ENCODE results near the gene NUDT4. TPM values are rescaled to one million over a fixed set of nuclear protein-coding genes. Genes with fewer than 3 reads are reported as not detected.

The NUDT4 gene
- total RNA-seq, 1 experiment from 2014 or later, result 30.2 TPM

- peak; percentile 87 for ATAC-seq
- Histone ChIP-seq H3K79me2 (ENCODE audit: low read length) (peaks cover 91% of the 10 kb centered on the region), H3F3A (ENCODE audit: low read length, unreplicated experiment) (no peaks in the 10 kb centered on the region), H3K36me3 (ENCODE audit: low read depth, low read length) (peaks cover 3% of the 10 kb centered on the region; the same call in 1 of the 2 replicates), H3K4me1 (ENCODE audit: insufficient read depth, low read length) (peaks cover 12% of the 10 kb centered on the region; the same call in 1 of the 2 replicates), H3K4me2 (ENCODE audit: low read length) (no peak overlapping the region), H3K27ac (ENCODE audit: low read length) (no peak overlapping the region), H3K9me3 (ENCODE audit: low read length) (no peaks in the 10 kb centered on the region), H3K4me3 (ENCODE audit: low read length) (no peak overlapping the region), H3K9ac (ENCODE audit: low read length) (no peak overlapping the region), H4K20me1 (ENCODE audit: low read length) (0 out of 2 replicates have a peak, but pooled peaks cover 12% of the 10 kb centered on the region), H2AFZ (ENCODE audit: low read length) (no peak overlapping the region), H3K9me2 (replicated peaks; ENCODE audit: low read length) (no peaks in the 10 kb centered on the region), H3K27me3 (ENCODE audit: low read length) (no peaks in the 10 kb centered on the region)
- peak; percentile 60 for DNase-seq
- ChIA-PET CTCF (no interaction called here), POLR2A (ENCODE audit: unreplicated experiment) (no interaction called here)
- TF ChIP-seq EZH2phosphoT487 (IDR thresholded peaks at IDR 0.05; ENCODE audit: borderline replicate concordance, low read length), result no peak
- TF ChIP-seq CTCF (conservative IDR thresholded peaks at IDR 0.05; ENCODE audit: low read depth, low read length), result no peak
- TF ChIP-seq EZH2 (IDR thresholded peaks at IDR 0.05; ENCODE audit: low read length, unreplicated experiment), result no peak
- intact Hi-C loops (cut with micrococcal nuclease), result no loop called here
- no TSS peak for BruUV-seq (replicated peaks)
Observed at GRCh38 chr12:93387780-93388179, 10.1 kb downstream of the NUDT4 start.

DNA sequence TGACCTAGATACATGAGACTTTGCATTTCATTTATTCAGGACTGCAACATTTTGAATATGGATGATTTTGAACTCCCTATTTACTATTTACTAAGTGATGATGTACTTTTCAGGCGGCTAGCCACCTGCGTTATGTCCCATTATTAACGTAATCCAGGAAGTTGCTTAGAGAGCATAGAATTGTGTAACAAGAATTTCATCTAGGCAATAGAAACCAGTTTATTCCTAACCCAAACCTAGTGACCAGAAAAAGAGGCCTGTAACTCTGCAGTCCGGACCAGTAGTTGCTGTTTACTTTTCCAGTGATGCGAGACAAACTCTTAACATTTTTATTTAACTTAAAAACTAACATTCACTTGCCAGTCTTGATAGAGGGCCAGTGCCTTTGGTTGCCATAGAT lies 12.3 kb downstream of the NUDT4 start:
- intact Hi-C loops (cut with micrococcal nuclease), result no loop called here
- Histone ChIP-seq H3K27ac (ENCODE audit: low read length) (no peak overlapping the region), H2AFZ (ENCODE audit: low read length) (no peak overlapping the region), H3K4me3 (ENCODE audit: low read length) (no peak overlapping the region), H4K20me1 (ENCODE audit: low read length) (0 out of 2 replicates have a peak, but pooled peaks cover 11% of the 10 kb centered on the region), H3K4me2 (ENCODE audit: low read length) (no peak overlapping the region), H3K9me3 (ENCODE audit: low read length) (no peaks in the 10 kb centered on the region), H3K9ac (ENCODE audit: low read length) (no peak overlapping the region), H3K4me1 (ENCODE audit: insufficient read depth, low read length) (peaks cover 12% of the 10 kb centered on the region; the same call in 1 of the 2 replicates), H3K79me2 (ENCODE audit: low read length) (peaks cover 79% of the 10 kb centered on the region), H3K27me3 (ENCODE audit: low read length) (no peaks in the 10 kb centered on the region), H3K36me3 (ENCODE audit: low read depth, low read length) (0 out of 2 replicates have a peak, but pooled peaks cover 3% of the 10 kb centered on the region), H3K9me2 (replicated peaks; ENCODE audit: low read length) (no peaks in the 10 kb centered on the region), H3F3A (ENCODE audit: low read length, unreplicated experiment) (no peaks in the 10 kb centered on the region)
- TF ChIP-seq EZH2 (IDR thresholded peaks at IDR 0.05; ENCODE audit: low read length, unreplicated experiment) (no peak), CTCF (conservative IDR thresholded peaks at IDR 0.05; ENCODE audit: low read depth, low read length) (no peak), EZH2phosphoT487 (IDR thresholded peaks at IDR 0.05; ENCODE audit: borderline replicate concordance, low read length) (no peak)
- CTCF ChIA-PET, result no interaction called here
- ATAC-seq, result peak; percentile 34
- POLR2A ChIA-PET (ENCODE audit: unreplicated experiment), result no interaction called here
- DNase-seq, result no peak
- no TSS peak for BruUV-seq (replicated peaks)

GRCh38 chr12:93390549-93391297 lies 13.0 kb downstream of the NUDT4 start:
- no peaks in the 10 kb centered on the region for H3K9me3 ChIP-seq (ENCODE audit: low read length)
- TF ChIP-seq CTCF (conservative IDR thresholded peaks at IDR 0.05; ENCODE audit: low read depth, low read length) (no peak), EZH2 (IDR thresholded peaks at IDR 0.05; ENCODE audit: low read length, unreplicated experiment) (no peak), EZH2phosphoT487 (IDR thresholded peaks at IDR 0.05; ENCODE audit: borderline replicate concordance, low read length) (no peak)
- no peak for ATAC-seq
- POLR2A ChIA-PET (ENCODE audit: unreplicated experiment), result no interaction called here
- no peak overlapping the region for H2AFZ ChIP-seq (ENCODE audit: low read length)
- no peak overlapping the region for H3K9ac ChIP-seq (ENCODE audit: low read length)
- CTCF ChIA-PET, result no interaction called here
- H3K79me2 ChIP-seq (ENCODE audit: low read length), result peaks cover 72% of the 10 kb centered on the region
- no peaks in the 10 kb centered on the region for H3K9me2 ChIP-seq (replicated peaks; ENCODE audit: low read length)
- intact Hi-C loops (cut with micrococcal nuclease), result no loop called here
- H3K4me3 ChIP-seq (ENCODE audit: low read length), result no peak overlapping the region
- no peaks in the 10 kb centered on the region for H3K27me3 ChIP-seq (ENCODE audit: low read length)
- no peak for DNase-seq
- H3K4me2 ChIP-seq (ENCODE audit: low read length), result no peak overlapping the region
- H3K4me1 ChIP-seq (ENCODE audit: insufficient read depth, low read length), result peaks cover 12% of the 10 kb centered on the region; the same call in 1 of the 2 replicates
- H3F3A ChIP-seq (ENCODE audit: low read length, unreplicated experiment), result no peaks in the 10 kb centered on the region
- H3K27ac ChIP-seq (ENCODE audit: low read length), result no peak overlapping the region
- H3K36me3 ChIP-seq (ENCODE audit: low read depth, low read length), result 0 out of 2 replicates have a peak, but pooled peaks cover 3% of the 10 kb centered on the region
- H4K20me1 ChIP-seq (ENCODE audit: low read length), result 0 out of 2 replicates have a peak, but pooled peaks cover 7% of the 10 kb centered on the region
- no TSS peak for BruUV-seq (replicated peaks)

Measured in PC-3 (cell line).